ENCODE results near the gene ADGRG2.

The ADGRG2 gene

GRCh38 chrX:18949291-18949943 lies 172.9 kb downstream of the ADGRG2 start:
- no peak for DNase-seq

- DNase-seq, result no peak
Measured at GRCh38 chrX:18946611-18947010, 175.7 kb downstream of the ADGRG2 start.

GRCh38 chrX:18946157-18946556 lies 176.1 kb downstream of the ADGRG2 start:
- no peak for DNase-seq

- DNase-seq, result no peak
Measured at GRCh38 chrX:18945483-18945882, 176.8 kb downstream of the ADGRG2 start.

- DNase-seq, result no peak
Measured at GRCh38 chrX:18944482-18944881, 177.8 kb downstream of the ADGRG2 start.

- no peak for DNase-seq
Measured at GRCh38 chrX:18941896-18942295, 180.4 kb downstream of the ADGRG2 start.

Measured in NCI-H2171 treated with DMSO at 0.1 percent for 48 hours (cell line).